GM19193 (cell line): ENCODE measurements around the gene RNF128.

Experiments
- POLR2A ChIP-seq: IDR thresholded peaks from 4 replicates; pipeline ENCODE4 v1.6.1; 2011; ENCODE audit not compliant: insufficient read depth, insufficient read length; ENCODE audit errors: extremely low read depth

The RNF128 gene

DNA sequence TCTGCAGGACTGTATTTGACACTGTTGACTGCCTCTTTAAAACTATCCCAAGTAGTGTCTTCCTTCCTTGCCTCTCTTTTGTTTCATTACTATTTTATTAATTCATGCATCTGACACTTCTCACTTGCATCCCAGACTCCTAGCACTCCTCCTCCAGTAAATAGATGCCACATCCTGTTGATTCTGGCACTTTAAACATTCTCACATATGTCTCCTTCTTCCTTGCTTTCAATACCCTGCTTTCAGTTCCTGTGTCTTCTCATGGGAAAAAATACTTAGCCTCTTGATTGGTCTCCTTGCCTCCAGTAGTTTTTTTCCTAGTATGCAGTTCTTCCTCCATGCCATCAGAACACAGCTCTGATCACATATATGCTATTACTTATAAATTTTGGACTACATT lies 5.1 kb downstream of the RNF128 start:
- TF ChIP-seq POLR2A, result no peak

DNA sequence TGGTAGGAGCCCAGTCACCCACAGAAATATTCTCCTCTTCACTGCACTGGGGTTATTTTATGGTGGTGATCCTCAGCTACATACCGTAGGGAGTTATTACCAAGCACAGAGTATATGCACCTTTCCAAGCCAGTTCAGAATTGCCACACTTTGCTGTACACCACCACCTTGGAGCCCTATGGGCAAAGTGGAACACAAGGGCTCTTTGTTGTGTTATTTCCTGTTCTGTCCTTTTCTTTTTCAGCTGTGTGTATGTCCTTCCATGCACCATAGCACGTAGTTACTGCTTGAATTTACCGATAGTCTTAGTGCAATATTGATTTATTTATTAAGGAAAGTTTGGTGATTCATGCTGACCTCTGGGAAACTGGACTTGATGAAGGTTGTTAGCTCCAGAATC lies 8.3 kb downstream of the RNF128 start:
- no peak for TF ChIP-seq POLR2A

DNA sequence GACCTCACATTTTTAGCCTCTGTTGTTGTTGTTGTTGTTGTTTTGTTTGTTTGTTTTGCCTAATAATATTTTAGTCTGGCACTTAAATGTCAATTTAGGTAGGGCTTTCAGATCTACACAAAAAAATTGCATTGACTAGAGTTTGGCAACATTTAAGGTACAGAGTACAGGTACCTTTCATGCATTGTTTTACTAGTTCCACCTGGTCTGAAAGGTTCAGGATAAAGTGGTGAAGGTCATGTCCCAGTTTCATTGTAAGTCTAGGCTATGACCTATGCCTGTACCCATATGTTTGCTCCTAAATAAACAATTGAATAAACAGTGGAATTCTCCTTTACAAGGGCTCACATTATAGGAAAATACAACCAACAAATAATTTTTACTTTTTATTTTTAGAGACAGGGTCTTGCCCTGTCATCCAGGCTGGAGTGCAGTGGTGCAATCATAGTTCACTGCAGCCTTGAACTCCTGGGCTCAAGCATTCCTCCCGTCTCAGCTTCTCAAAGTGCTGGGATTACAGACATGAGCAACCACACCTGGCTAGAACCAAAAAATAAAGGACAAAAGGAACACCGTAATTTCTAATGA lies 13.8 kb downstream of the RNF128 start:
- TF ChIP-seq POLR2A, result no peak

DNA sequence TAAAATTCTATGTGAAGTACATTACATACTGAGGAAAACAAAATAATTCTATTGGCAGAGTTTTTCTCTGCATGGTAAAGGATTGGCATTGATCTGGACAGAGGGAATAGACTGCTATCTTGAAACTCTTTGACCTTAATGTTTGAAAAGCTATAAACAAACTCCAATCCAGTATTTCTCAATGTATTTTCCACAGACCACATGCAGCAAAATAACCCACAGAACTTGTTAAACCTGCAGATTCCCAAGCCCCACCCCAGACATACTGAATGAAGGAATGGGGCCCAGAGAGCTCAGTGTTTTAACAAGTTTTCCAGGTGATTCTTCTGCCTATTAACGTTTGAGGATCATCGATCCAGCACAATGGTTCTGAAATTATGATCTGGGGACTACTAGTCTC lies 15.7 kb downstream of the RNF128 start:
- no peak for TF ChIP-seq POLR2A

DNA sequence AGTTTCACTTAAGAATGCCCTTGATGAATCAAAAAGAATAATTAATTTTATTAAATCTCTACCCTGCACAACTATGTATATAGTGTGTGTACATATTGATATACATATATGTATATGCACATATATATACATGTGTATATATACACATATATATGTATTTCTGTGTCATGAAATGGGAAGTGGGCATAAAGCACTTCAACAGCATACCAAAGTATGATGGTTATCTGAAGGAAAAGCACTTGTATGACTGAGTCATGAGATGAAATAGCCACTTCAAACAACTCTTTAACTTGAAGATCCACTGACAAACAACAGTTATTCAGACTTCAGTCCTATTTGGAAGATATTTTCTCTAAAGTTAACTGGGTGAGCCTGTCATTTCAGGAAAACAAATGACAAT lies 16.3 kb downstream of the RNF128 start:
- TF ChIP-seq POLR2A, result no peak

DNA sequence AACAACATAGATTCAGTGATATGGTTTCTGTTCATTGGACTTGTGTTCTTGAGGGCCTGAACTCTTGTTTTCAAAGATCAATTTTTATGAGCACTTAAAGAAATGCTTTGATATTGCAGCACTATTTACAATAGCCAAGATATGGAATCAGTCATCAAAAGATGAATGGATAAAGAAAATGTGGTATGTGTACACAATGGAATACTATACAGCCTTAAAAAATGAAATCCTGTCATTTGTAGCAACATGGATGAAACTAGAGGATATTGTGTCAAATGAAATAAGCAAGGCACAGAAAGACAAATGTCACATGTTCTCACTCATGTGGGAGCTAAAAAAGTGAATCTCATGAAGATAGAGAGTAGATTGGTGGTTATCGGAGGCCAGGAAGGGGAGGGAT lies 21.9 kb downstream of the RNF128 start:
- no peak for TF ChIP-seq POLR2A

DNA sequence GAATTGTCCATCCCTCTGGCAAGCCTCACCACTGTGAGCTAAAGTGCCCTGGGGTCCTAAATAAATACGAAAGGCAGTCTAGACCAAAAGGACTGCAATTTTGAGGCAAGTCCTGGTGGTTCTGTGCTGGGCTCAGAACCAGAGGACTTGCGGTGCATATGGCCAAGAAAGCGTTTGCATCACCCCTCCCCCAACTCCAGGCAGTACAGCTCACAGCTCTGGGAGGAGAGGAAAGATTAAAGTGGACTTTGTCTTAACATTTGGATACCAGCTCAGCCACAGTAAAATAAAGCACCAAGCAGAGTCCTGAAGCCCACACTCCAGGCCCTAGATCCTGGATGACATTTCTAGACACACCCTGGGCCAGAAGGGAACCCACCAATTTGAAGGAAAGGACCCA lies 24.9 kb downstream of the RNF128 start:
- no peak for TF ChIP-seq POLR2A

DNA sequence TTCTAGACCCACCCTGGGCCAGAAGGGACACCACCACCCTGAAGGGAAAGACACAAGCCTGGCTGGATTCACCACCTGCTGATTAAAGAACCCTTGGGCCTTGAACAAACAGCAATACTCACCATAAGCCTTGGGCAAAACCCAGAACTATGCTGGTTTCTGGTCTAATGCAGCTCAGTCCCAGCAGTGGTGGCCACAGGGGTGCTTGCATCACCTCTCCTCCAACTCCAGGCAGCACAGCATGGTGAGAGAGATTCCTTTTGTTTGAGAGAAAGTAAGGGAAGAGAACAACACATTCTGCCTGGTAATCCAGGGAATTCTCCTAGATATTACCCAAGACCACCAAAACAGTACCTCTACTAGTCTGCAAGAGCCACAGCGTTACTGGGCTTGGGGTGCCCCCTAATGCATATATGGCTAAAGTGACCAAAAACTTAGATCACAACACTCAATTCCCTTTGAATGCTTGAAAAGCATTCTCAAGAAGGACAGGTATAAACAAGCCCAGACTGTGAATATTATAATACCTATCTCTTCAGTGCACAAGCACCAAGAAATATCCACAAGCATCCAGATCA lies 25.7 kb downstream of the RNF128 start:
- no peak for TF ChIP-seq POLR2A

DNA sequence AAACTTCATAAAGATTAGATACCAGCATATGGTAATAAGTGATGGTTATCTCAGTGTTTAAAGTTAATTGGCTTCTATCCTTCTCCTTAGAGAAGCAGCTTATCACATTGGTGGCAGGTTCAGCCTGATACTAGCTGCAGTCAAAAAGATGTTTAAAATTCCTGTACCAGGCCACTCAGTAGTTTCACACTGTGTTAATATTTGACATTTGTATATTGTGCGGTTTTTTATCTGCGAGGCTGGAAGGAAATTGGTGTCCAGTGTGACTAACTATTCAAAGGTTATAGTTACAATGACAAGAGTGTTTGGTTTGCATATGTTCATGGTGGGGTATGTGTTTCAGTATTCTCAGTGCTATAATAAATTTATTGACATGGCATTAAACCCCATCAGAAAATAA lies 48.5 kb downstream of the RNF128 start:
- TF ChIP-seq POLR2A, result no peak

DNA sequence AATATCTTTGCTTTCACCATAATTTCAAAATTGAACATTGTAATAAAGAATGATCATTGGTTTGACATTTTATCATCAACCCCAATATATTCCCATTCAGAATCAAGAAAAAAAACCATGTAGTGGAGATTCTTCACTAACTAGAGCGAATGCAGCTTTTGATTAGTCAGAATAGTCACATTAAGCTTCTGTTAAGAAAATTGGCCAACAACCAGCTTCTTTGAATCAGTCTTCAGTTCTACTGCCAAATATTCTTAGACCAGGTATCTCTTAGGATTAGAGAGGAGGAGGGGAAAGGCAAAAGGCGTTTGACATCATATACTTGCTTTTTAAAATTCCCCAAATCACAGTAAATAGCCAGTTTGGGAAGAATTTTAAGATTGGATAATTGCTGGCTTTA lies 53.8 kb downstream of the RNF128 start:
- no peak for TF ChIP-seq POLR2A

DNA sequence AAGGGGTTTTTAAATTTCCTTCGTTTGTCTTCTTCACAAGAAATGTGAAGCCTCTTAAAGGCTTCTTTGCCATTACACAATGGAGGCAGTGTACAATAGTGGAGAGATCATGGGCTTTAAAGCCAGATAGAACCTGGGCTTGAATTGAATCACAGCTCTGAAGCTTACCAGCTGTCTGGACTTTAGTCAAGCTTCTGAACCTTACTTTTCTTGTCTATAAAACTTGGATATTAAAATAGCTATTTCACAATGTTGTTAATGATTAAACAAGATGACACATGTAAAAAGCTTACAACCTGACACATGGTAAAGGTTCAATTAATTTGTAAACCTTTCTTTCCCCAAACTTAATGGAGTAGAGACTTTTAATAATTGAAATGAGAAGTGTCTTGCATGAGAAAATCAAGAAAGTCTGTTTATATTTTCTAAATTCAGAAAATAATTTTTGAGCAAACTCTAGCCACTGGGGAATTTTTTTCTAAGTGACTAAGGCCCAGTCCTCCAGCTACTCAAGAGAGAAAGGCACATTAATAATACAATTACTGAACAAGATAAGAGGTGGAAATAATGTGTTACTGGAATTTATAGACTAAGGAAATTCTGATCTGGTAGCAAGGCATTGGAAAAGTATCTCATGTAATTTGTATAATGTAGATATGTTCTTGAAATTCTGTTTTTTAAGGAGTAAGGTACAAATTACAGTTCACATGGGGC lies 54.3 kb downstream of the RNF128 start:
- TF ChIP-seq POLR2A, result no peak

DNA sequence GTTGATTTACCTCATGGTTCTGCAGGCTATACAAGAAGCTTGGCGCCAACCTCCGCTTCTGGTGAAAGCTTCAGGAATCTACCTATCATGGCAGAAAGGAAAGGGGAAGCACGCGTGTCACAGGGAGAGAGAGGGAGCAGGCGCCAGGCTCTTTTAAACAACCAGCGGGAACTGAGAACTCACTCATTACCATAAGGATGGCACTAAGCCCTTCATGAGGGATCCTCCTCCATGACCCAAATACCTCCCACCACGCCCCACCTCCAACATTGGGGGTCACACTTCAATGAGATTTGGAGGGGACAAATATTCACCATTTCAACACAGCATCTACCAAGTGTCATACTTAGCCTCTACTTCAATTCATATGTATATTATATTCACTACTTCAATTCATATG lies 57.2 kb downstream of the RNF128 start:
- TF ChIP-seq POLR2A, result no peak

DNA sequence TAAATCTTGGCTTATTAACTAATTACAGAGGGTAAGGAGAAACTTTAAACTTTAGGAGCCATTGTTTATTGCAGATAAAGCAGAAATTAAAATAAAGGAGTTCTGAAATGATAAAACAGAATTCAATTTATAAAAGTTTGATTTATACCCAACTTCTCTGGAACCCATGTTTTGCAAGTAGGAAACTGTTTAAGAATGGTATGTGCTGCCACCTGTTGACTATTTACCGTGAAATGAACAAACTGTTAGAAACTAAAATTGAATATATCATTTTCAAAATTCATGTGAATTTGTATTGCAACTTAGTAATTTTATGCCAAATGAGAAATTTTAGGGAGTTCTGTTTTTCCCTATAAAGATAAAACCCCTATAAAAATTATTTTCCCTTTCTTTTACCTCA lies 65.0 kb downstream of the RNF128 start:
- TF ChIP-seq POLR2A, result no peak

DNA sequence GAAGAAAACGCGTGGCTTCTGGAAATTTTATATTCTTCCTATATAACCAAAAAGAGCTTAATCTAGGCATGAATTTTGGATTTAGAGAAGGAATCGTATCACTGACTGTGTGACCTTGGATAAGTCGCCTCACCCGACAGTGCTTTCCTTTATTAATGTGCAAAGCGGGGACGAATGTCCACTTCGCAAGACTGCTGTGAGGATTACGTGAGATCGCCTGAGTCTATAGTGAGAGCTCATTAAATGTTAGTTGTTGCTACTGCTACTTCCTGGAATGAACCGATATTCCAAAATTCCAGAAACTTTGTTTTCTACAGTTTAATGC lies 75.5 kb downstream of the RNF128 start:
- TF ChIP-seq POLR2A, result no peak

DNA sequence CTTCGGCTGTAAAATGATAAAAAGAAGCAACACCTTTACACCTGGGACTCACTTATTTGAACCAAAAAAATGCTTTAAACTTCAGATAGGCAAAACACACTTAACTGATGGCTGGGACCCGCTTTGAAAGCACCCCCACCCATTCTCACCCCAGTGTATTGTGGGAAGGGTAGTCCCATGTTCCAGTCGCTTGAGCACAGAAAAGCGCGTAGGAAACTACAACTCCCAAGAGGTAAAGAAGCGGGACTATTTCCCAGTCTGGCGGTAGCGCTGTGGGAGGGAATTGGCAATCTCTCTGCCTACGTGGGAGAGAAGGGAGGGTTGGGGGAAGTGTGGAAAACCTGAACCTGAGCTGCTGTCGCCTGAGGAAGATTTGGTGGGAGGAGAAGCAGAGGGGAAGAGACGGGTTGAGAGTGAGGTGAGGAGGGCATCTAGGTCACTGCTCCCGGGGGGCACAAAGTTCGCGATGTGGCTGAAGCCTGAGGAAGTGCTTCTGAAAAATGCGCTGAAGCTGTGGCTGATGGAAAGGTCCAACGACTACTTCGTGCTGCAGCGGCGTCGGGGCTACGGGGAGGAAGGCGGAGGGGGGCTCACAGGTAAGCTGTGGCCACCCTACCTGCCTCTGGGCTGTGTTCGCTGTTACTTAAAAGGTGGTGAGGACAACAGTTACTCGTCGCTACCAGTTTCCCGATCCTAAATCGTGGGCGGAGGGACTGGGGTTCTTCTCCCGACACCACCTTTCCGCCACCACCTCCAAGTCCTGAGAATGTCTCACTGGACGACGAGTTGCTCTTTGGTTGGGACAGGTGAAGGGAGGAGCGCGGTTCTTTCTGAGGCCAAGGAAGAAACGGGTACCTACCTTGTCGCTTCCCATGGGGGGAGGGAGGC lies 76.1 kb downstream of the RNF128 start, which contains the start of gene TBC1D8B:
TSS of gene TBC1D8B (plus strand) at position 286 of the 888 bp plus-strand sequence. CDS start at position 467, 181 bp downstream.
- TF ChIP-seq POLR2A, result no peak
